GM23338 (cell line): ENCODE results near the gene DIO3.

Source experiments
- TF ChIP-seq, protein P1 (sequence below), 2 experiments: fragments of 200-600 bp in 1 of 2; sonication (generic) in 1 of 2; conservative IDR thresholded peaks; 2 replicates each; pipeline versions ENCODE4 v1.5.1 to v1.6.1; 2016 to 2017; ENCODE audit warnings: antibody characterized with exemption in 2 of 2, low read depth in 2 of 2, mild to moderate bottlenecking in 2 of 2, moderate library complexity in 1 of 2
- TF ChIP-seq, protein P2 (sequence below): IDR thresholded peaks from one replicate; pipeline ENCODE4 v1.6.1; 2018; ENCODE audit warnings: antibody characterized with exemption; ENCODE audit not compliant: unreplicated experiment

- TF ChIP-seq, protein P1, sequence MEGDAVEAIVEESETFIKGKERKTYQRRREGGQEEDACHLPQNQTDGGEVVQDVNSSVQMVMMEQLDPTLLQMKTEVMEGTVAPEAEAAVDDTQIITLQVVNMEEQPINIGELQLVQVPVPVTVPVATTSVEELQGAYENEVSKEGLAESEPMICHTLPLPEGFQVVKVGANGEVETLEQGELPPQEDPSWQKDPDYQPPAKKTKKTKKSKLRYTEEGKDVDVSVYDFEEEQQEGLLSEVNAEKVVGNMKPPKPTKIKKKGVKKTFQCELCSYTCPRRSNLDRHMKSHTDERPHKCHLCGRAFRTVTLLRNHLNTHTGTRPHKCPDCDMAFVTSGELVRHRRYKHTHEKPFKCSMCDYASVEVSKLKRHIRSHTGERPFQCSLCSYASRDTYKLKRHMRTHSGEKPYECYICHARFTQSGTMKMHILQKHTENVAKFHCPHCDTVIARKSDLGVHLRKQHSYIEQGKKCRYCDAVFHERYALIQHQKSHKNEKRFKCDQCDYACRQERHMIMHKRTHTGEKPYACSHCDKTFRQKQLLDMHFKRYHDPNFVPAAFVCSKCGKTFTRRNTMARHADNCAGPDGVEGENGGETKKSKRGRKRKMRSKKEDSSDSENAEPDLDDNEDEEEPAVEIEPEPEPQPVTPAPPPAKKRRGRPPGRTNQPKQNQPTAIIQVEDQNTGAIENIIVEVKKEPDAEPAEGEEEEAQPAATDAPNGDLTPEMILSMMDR (conservative IDR thresholded peaks at IDR 0.05; ENCODE audit: low read depth in 2 of 2) = peak in 1 of 2 experiments; percentile 15; a peak in 1 of 4 replicates
- TF ChIP-seq, protein P2, sequence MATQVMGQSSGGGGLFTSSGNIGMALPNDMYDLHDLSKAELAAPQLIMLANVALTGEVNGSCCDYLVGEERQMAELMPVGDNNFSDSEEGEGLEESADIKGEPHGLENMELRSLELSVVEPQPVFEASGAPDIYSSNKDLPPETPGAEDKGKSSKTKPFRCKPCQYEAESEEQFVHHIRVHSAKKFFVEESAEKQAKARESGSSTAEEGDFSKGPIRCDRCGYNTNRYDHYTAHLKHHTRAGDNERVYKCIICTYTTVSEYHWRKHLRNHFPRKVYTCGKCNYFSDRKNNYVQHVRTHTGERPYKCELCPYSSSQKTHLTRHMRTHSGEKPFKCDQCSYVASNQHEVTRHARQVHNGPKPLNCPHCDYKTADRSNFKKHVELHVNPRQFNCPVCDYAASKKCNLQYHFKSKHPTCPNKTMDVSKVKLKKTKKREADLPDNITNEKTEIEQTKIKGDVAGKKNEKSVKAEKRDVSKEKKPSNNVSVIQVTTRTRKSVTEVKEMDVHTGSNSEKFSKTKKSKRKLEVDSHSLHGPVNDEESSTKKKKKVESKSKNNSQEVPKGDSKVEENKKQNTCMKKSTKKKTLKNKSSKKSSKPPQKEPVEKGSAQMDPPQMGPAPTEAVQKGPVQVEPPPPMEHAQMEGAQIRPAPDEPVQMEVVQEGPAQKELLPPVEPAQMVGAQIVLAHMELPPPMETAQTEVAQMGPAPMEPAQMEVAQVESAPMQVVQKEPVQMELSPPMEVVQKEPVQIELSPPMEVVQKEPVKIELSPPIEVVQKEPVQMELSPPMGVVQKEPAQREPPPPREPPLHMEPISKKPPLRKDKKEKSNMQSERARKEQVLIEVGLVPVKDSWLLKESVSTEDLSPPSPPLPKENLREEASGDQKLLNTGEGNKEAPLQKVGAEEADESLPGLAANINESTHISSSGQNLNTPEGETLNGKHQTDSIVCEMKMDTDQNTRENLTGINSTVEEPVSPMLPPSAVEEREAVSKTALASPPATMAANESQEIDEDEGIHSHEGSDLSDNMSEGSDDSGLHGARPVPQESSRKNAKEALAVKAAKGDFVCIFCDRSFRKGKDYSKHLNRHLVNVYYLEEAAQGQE = no peak
These were observed 32.3 kb downstream of the DIO3 start for GRCh38 chr14:101593411-101594238.
